ENCODE data around the gene CXCL8.
"Not testable (repeated sequence)": the region's sequence is repeated elsewhere in the genome, so short reads cannot be mapped to it uniquely, and the experiment has no call there.

Gene CXCL8

GRCh38 chr4:73740353-73740778, at the start of gene CXCL8:
Gene CXCL8 (plus strand): TSS chr4:73740569. CDS start chr4:73740659, 90 bp downstream.
- H3K9ac ChIP-seq (ENCODE audit: low read length): no peak within 1 kb of the TSS
- H3K9me3 ChIP-seq (ENCODE audit: low read length): no peaks in the 10 kb centered on the region
- H3K4me3 ChIP-seq (ENCODE audit: low read depth in 1 of 2, low read length in 2 of 2): no peak within 1 kb of the TSS
- H3K36me3 ChIP-seq (ENCODE audit: insufficient read depth, low read length): no peaks in the 10 kb centered on the region
- H3K27me3 ChIP-seq (ENCODE audit: control insufficient read depth in 1 of 2, insufficient read depth in 2 of 2, low read length in 2 of 2): no peaks in the 10 kb centered on the region
- H3K27ac ChIP-seq (ENCODE audit: low read depth, low read length): no peak within 1 kb of the TSS
- H3K4me1 ChIP-seq (ENCODE audit: insufficient read depth, low read length): no peaks in the 10 kb centered on the region

- H3K4me3 ChIP-seq (ENCODE audit: low read depth in 1 of 2, low read length in 2 of 2); H3K27me3 ChIP-seq (ENCODE audit: control insufficient read depth in 1 of 2, insufficient read depth in 2 of 2, low read length in 2 of 2); H3K27ac ChIP-seq (ENCODE audit: low read depth, low read length); H3K9me3 ChIP-seq (ENCODE audit: low read length); H3K9ac ChIP-seq (ENCODE audit: low read length); H3K4me1 ChIP-seq (ENCODE audit: insufficient read depth, low read length); H3K36me3 ChIP-seq (ENCODE audit: insufficient read depth, low read length): not testable (repeated sequence)
Observed at GRCh38 chr4:73691201-73691600, 49.2 kb upstream of the CXCL8 start.

GRCh38 chr4:73691759-73692158, 48.6 kb upstream of the CXCL8 start:
- no peaks in the 10 kb centered on the region for H3K9me3 ChIP-seq (ENCODE audit: low read length)
- H3K27me3 ChIP-seq (ENCODE audit: control insufficient read depth in 1 of 2, insufficient read depth in 2 of 2, low read length in 2 of 2): no peaks in the 10 kb centered on the region
- no peak overlapping the region for H3K9ac ChIP-seq (ENCODE audit: low read length)
- no peak overlapping the region for H3K27ac ChIP-seq (ENCODE audit: low read depth, low read length)
- no peaks in the 10 kb centered on the region for H3K4me1 ChIP-seq (ENCODE audit: insufficient read depth, low read length)
- H3K36me3 ChIP-seq (ENCODE audit: insufficient read depth, low read length): no peaks in the 10 kb centered on the region
- H3K4me3 ChIP-seq (ENCODE audit: low read depth in 1 of 2, low read length in 2 of 2): no peak overlapping the region

- no peak overlapping the region for H3K9ac ChIP-seq (ENCODE audit: low read length)
- H3K27ac ChIP-seq (ENCODE audit: low read depth, low read length): no peak overlapping the region
- no peaks in the 10 kb centered on the region for H3K36me3 ChIP-seq (ENCODE audit: insufficient read depth, low read length)
- no peak overlapping the region for H3K4me3 ChIP-seq (ENCODE audit: low read depth in 1 of 2, low read length in 2 of 2)
- no peaks in the 10 kb centered on the region for H3K9me3 ChIP-seq (ENCODE audit: low read length)
- H3K4me1 ChIP-seq (ENCODE audit: insufficient read depth, low read length): no peaks in the 10 kb centered on the region
- H3K27me3 ChIP-seq (ENCODE audit: control insufficient read depth in 1 of 2, insufficient read depth in 2 of 2, low read length in 2 of 2): no peaks in the 10 kb centered on the region
Observed at GRCh38 chr4:73692254-73692653, 48.1 kb upstream of the CXCL8 start.

- Histone ChIP-seq H3K9ac (ENCODE audit: low read length) (no peak overlapping the region), H3K4me1 (ENCODE audit: insufficient read depth, low read length) (no peaks in the 10 kb centered on the region), H3K4me3 (ENCODE audit: low read depth in 1 of 2, low read length in 2 of 2) (no peak overlapping the region), H3K27me3 (ENCODE audit: control insufficient read depth in 1 of 2, insufficient read depth in 2 of 2, low read length in 2 of 2) (no peaks in the 10 kb centered on the region), H3K36me3 (ENCODE audit: insufficient read depth, low read length) (no peaks in the 10 kb centered on the region), H3K9me3 (ENCODE audit: low read length) (no peaks in the 10 kb centered on the region), H3K27ac (ENCODE audit: low read depth, low read length) (no peak overlapping the region)
Observed at GRCh38 chr4:73692701-73693100, 47.7 kb upstream of the CXCL8 start.

GRCh38 chr4:73693811-73694210, 46.6 kb upstream of the CXCL8 start:
- no peaks in the 10 kb centered on the region for H3K4me1 ChIP-seq (ENCODE audit: insufficient read depth, low read length)
- H3K36me3 ChIP-seq (ENCODE audit: insufficient read depth, low read length): no peaks in the 10 kb centered on the region
- no peak overlapping the region for H3K27ac ChIP-seq (ENCODE audit: low read depth, low read length)
- no peaks in the 10 kb centered on the region for H3K27me3 ChIP-seq (ENCODE audit: control insufficient read depth in 1 of 2, insufficient read depth in 2 of 2, low read length in 2 of 2)
- no peak overlapping the region for H3K4me3 ChIP-seq (ENCODE audit: low read depth in 1 of 2, low read length in 2 of 2)
- H3K9me3 ChIP-seq (ENCODE audit: low read length): no peaks in the 10 kb centered on the region
- no peak overlapping the region for H3K9ac ChIP-seq (ENCODE audit: low read length)

- H3K27ac ChIP-seq (ENCODE audit: low read depth, low read length): no peak overlapping the region
- no peak overlapping the region for H3K9ac ChIP-seq (ENCODE audit: low read length)
- H3K27me3 ChIP-seq (ENCODE audit: control insufficient read depth in 1 of 2, insufficient read depth in 2 of 2, low read length in 2 of 2): no peaks in the 10 kb centered on the region
- H3K4me1 ChIP-seq (ENCODE audit: insufficient read depth, low read length): no peaks in the 10 kb centered on the region
- H3K4me3 ChIP-seq (ENCODE audit: low read depth in 1 of 2, low read length in 2 of 2): no peak overlapping the region
- H3K9me3 ChIP-seq (ENCODE audit: low read length): no peaks in the 10 kb centered on the region
- no peaks in the 10 kb centered on the region for H3K36me3 ChIP-seq (ENCODE audit: insufficient read depth, low read length)
Observed at GRCh38 chr4:73698217-73698616, 42.2 kb upstream of the CXCL8 start.

GRCh38 chr4:73701116-73701515, 39.3 kb upstream of the CXCL8 start:
- no peaks in the 10 kb centered on the region for H3K27me3 ChIP-seq (ENCODE audit: control insufficient read depth in 1 of 2, insufficient read depth in 2 of 2, low read length in 2 of 2)
- H3K9me3 ChIP-seq (ENCODE audit: low read length): no peaks in the 10 kb centered on the region
- no peaks in the 10 kb centered on the region for H3K36me3 ChIP-seq (ENCODE audit: insufficient read depth, low read length)
- H3K9ac ChIP-seq (ENCODE audit: low read length): no peak overlapping the region
- H3K27ac ChIP-seq (ENCODE audit: low read depth, low read length): no peak overlapping the region
- peaks cover 11% of the 10 kb centered on the region for H3K4me1 ChIP-seq (ENCODE audit: insufficient read depth, low read length)
- no peak overlapping the region for H3K4me3 ChIP-seq (ENCODE audit: low read depth in 1 of 2, low read length in 2 of 2)

GRCh38 chr4:73702796-73703287, 37.5 kb upstream of the CXCL8 start:
- Histone ChIP-seq H3K4me1 (ENCODE audit: insufficient read depth, low read length) (peaks cover 11% of the 10 kb centered on the region), H3K27me3 (ENCODE audit: control insufficient read depth in 1 of 2, insufficient read depth in 2 of 2, low read length in 2 of 2) (no peaks in the 10 kb centered on the region), H3K27ac (ENCODE audit: low read depth, low read length) (no peak overlapping the region), H3K9me3 (ENCODE audit: low read length) (no peaks in the 10 kb centered on the region), H3K36me3 (ENCODE audit: insufficient read depth, low read length) (no peaks in the 10 kb centered on the region), H3K9ac (ENCODE audit: low read length) (no peak overlapping the region), H3K4me3 (ENCODE audit: low read depth in 1 of 2, low read length in 2 of 2) (no peak overlapping the region)

GRCh38 chr4:73703320-73703719, 37.0 kb upstream of the CXCL8 start:
- H3K36me3 ChIP-seq (ENCODE audit: insufficient read depth, low read length): no peaks in the 10 kb centered on the region
- H3K9ac ChIP-seq (ENCODE audit: low read length): no peak overlapping the region
- no peaks in the 10 kb centered on the region for H3K9me3 ChIP-seq (ENCODE audit: low read length)
- no peak overlapping the region for H3K27ac ChIP-seq (ENCODE audit: low read depth, low read length)
- no peaks in the 10 kb centered on the region for H3K27me3 ChIP-seq (ENCODE audit: control insufficient read depth in 1 of 2, insufficient read depth in 2 of 2, low read length in 2 of 2)
- no peak overlapping the region for H3K4me3 ChIP-seq (ENCODE audit: low read depth in 1 of 2, low read length in 2 of 2)
- H3K4me1 ChIP-seq (ENCODE audit: insufficient read depth, low read length): peaks cover 14% of the 10 kb centered on the region

- no peaks in the 10 kb centered on the region for H3K27me3 ChIP-seq (ENCODE audit: control insufficient read depth in 1 of 2, insufficient read depth in 2 of 2, low read length in 2 of 2)
- no peaks in the 10 kb centered on the region for H3K36me3 ChIP-seq (ENCODE audit: insufficient read depth, low read length)
- H3K27ac ChIP-seq (ENCODE audit: low read depth, low read length): no peak overlapping the region
- no peaks in the 10 kb centered on the region for H3K9me3 ChIP-seq (ENCODE audit: low read length)
- peaks cover 17% of the 10 kb centered on the region for H3K4me1 ChIP-seq (ENCODE audit: insufficient read depth, low read length)
- no peak overlapping the region for H3K4me3 ChIP-seq (ENCODE audit: low read depth in 1 of 2, low read length in 2 of 2)
- H3K9ac ChIP-seq (ENCODE audit: low read length): no peak overlapping the region
Observed at GRCh38 chr4:73704314-73705055, 35.9 kb upstream of the CXCL8 start.

- H3K27ac ChIP-seq (ENCODE audit: low read depth, low read length): no peak overlapping the region
- no peaks in the 10 kb centered on the region for H3K36me3 ChIP-seq (ENCODE audit: insufficient read depth, low read length)
- H3K27me3 ChIP-seq (ENCODE audit: control insufficient read depth in 1 of 2, insufficient read depth in 2 of 2, low read length in 2 of 2): no peaks in the 10 kb centered on the region
- H3K9ac ChIP-seq (ENCODE audit: low read length): no peak overlapping the region
- no peak overlapping the region for H3K4me3 ChIP-seq (ENCODE audit: low read depth in 1 of 2, low read length in 2 of 2)
- H3K9me3 ChIP-seq (ENCODE audit: low read length): no peaks in the 10 kb centered on the region
- H3K4me1 ChIP-seq (ENCODE audit: insufficient read depth, low read length): peaks cover 17% of the 10 kb centered on the region
Observed at GRCh38 chr4:73705056-73705432, 35.3 kb upstream of the CXCL8 start.

All from muscle layer of colon (tissue), 2 donors.